Measurements from ENCODE around the gene POMGNT1.

POMGNT1 gene

DNA sequence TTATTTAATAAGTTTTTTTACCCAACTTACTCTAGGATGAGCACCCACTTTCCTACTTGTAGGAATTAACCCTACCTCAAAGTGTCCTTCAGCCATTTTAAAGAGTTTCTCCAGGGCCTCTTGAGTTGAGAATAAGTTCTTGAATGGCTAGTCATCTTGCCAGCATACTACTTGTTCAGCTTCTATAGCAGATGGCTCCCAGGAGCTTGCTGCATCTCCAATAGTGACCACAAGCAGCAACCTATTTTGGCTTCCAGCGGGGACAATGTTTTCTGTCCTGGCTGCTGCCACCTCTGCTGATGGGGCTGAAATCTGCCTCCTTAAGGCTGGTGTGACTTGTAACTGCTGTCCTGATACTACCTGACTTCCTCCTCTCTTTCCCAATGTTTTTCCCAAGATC, 45.0 kb downstream of the POMGNT1 start:
- no peak for DNase-seq

DNA sequence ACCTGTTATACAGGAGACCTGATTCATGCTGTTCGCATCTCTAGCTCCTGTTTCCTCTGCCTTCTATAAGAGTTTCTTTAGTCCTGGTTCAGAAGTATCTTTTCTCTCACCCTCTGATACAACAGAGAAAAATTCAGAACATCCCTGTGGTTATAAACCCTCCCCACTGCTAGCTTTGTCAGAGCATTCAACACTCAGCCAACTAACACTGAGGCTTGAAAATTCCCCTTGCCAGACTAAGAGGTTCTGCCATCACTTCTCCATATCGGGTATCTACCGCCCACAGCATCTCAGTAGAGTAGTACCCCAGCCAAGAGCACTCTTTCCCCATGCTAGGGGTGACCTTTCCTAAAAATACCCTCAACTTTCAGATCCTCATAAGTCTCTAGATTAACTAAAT, 46.2 kb downstream of the POMGNT1 start:
- no peak for DNase-seq

DNA sequence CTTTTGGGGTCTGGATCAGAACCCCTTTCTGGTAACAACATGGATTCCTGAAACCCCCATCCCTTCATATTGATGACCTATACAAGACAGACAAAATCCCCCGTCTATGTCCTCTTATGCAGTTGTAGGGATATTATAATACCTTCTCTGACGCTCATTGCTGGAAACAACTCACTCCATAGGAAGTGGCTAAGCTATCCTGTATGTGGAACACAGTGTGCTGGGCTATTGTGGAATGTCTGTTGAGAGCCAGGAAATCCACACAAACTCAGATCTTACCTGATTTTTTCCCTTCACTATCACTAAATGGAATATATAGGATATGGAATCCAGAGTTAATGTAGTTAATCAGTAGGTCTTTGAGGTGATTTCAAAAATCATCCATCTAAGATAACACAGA, 48.1 kb downstream of the POMGNT1 start:
- DNase-seq: peak; percentile 20

DNA sequence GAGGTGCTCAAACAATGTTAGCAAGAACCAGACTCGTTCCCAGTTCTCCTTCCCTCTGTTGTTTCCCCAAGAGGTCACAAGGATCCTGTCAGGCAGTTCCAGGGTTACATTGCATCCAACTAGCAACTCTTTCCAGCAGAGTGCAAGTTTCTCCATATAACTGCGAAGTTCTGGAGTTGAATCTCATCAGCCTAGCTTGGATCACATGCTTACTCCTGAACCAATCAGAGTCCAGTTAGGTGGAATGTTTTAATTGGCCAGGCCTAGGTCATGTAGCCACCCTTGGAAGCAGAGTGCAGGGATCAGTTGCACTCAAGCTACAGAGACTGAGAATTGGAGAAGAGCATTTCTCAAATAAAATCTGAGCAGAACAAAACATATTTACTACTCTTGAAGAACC, 49.9 kb downstream of the POMGNT1 start:
- DNase-seq: no peak
